Neural progenitor cell (in vitro differentiated cells): Measurements from ENCODE around the gene LARGE1. TPM values are rescaled to one million over a fixed set of nuclear protein-coding genes. Genes with fewer than 3 reads are reported as not detected.

Experiments
- DNase-seq: peaks from one replicate; pipeline ENCODE4 v3.0.0-alpha.2; 2016; ENCODE audit warnings: low spot score
- H2AFZ ChIP-seq: fragments of 200-600 bp; sonication (generic); replicated peaks from 2 replicates; pipeline ENCODE4 v1.6.1; 2016; ENCODE audit warnings: antibody characterized with exemption
- H3F3A ChIP-seq: fragments of 200-600 bp; sonication (generic); 2 replicates; pipeline ENCODE4 v1.6.1; 2016; ENCODE audit warnings: antibody characterized with exemption, low read depth
- H3K27ac ChIP-seq: fragments of 200-600 bp; sonication (generic); 2 replicates; pipeline ENCODE4 v1.5.1; 2016; ENCODE audit warnings: mild to moderate bottlenecking
- H3K27me3 ChIP-seq: fragments of 200-600 bp; sonication (generic); 2 replicates; pipeline ENCODE4 v1.6.1; 2016; ENCODE audit warnings: mild to moderate bottlenecking, moderate library complexity
- H3K36me3 ChIP-seq: fragments of 200-600 bp; sonication (generic); 2 replicates; pipeline ENCODE4 v1.5.1; 2016
- H3K4me1 ChIP-seq: fragments of 200-600 bp; sonication (generic); 2 replicates; pipeline ENCODE4 v1.6.1; 2016; ENCODE audit warnings: mixed run types
- H3K4me2 ChIP-seq: fragments of 200-600 bp; sonication (generic); 2 replicates; pipeline ENCODE4 v1.6.1; 2016
- H3K4me3 ChIP-seq: fragments of 200-600 bp; sonication (generic); 2 replicates; pipeline ENCODE4 v1.5.1; 2016
- H3K79me2 ChIP-seq: fragments of 200-600 bp; sonication (generic); 2 replicates; pipeline ENCODE4 v1.6.1; 2016; ENCODE audit warnings: low read depth
- H3K9ac ChIP-seq: fragments of 200-600 bp; sonication (generic); 2 replicates; pipeline ENCODE4 v1.6.1; 2016
- H3K9me3 ChIP-seq: fragments of 200-600 bp; sonication (generic); 2 replicates; pipeline ENCODE4 v1.5.1; 2016; ENCODE audit warnings: low read depth
- H4K20me1 ChIP-seq: fragments of 200-600 bp; sonication (generic); 2 replicates; pipeline ENCODE4 v1.6.1; 2016; ENCODE audit warnings: low read depth
- H3K27ac Mint-ChIP-seq: 3 replicates; pipeline ENCODE4 v1.8.0; 2021; ENCODE audit warnings: mixed read lengths
- H3K27me3 Mint-ChIP-seq: 2 replicates; pipeline ENCODE4 v1.8.0; 2022; ENCODE audit warnings: low read depth, mild to moderate bottlenecking, inconsistent platforms, moderate library complexity, mixed read lengths; ENCODE audit not compliant: insufficient read depth
- H3K36me3 Mint-ChIP-seq: 3 replicates; pipeline ENCODE4 v1.8.0; 2021; ENCODE audit warnings: mixed read lengths
- H3K4me1 Mint-ChIP-seq: 3 replicates; pipeline ENCODE4 v1.8.0; 2021; ENCODE audit warnings: mixed read lengths
- H3K4me3 Mint-ChIP-seq: 3 replicates; pipeline ENCODE4 v1.8.0; 2021; ENCODE audit warnings: mild to moderate bottlenecking, moderate library complexity, mixed read lengths
- H3K9me3 Mint-ChIP-seq: 3 replicates; pipeline ENCODE4 v1.8.0; 2020; ENCODE audit warnings: mixed read lengths
- CTCF ChIP-seq: fragments of 200-600 bp; sonication (generic); IDR thresholded peaks from 2 replicates; pipeline ENCODE4 v1.5.1; 2017; ENCODE audit warnings: antibody characterized with exemption, mild to moderate bottlenecking
- EZH2 ChIP-seq: fragments of 200-600 bp; sonication (generic); IDR thresholded peaks from 2 replicates; pipeline ENCODE4 v1.6.1; 2017; ENCODE audit warnings: antibody characterized with exemption, mild to moderate bottlenecking, moderate library complexity
- EZH2phosphoT487 ChIP-seq: fragments of 200-600 bp; sonication (generic); IDR thresholded peaks from 2 replicates; pipeline ENCODE4 v1.6.1; 2017; ENCODE audit warnings: antibody characterized with exemption
- total RNA-seq: library from RNA; depleted of rRNA; stranded (reverse); fragments of >200 nt; gene quantifications from 2 replicates; pipeline ENCODE4 v1.2.3, GENCODE V29; 2015; ENCODE audit warnings: low replicate concordance

LARGE1 gene
- total RNA-seq, 1 donor from 2014 or later = 24.9 TPM

GRCh38 chr22:33472462-33473344 is 447.6 kb downstream of the LARGE1 start:
- H3K9me3 ChIP-seq = no peaks in the 10 kb centered on the region
- H3K27ac ChIP-seq = no peak overlapping the region
- H3K27me3 ChIP-seq = no peaks in the 10 kb centered on the region
- H3K4me1 ChIP-seq = peaks cover 24% of the 10 kb centered on the region
- TF ChIP-seq EZH2phosphoT487 = no peak
- no peak for TF ChIP-seq CTCF
- H3K79me2 ChIP-seq = no peaks in the 10 kb centered on the region
- Mint-ChIP-seq H3K4me3 (no peak overlapping the region), H3K36me3 (no peaks in the 10 kb centered on the region), H3K27me3 (peaks cover 2% of the 10 kb centered on the region), H3K4me1 (peaks cover 27% of the 10 kb centered on the region), H3K27ac (no peak overlapping the region), H3K9me3 (no peaks in the 10 kb centered on the region)
- H3K4me3 ChIP-seq = no peak overlapping the region
- H2AFZ ChIP-seq = no peak overlapping the region
- no peak overlapping the region for H3K9ac ChIP-seq
- H3F3A ChIP-seq = peaks cover 10% of the 10 kb centered on the region
- no peak for DNase-seq
- H3K4me2 ChIP-seq = peak overlapping the region; percentile 8
- H4K20me1 ChIP-seq = peaks cover 7% of the 10 kb centered on the region
- H3K36me3 ChIP-seq = no peaks in the 10 kb centered on the region

GRCh38 chr22:33470456-33470855 is 449.8 kb downstream of the LARGE1 start:
- H3K27ac ChIP-seq = no peak overlapping the region
- H3K36me3 Mint-ChIP-seq = no peaks in the 10 kb centered on the region
- H3K4me1 ChIP-seq = peaks cover 10% of the 10 kb centered on the region
- H3K27me3 ChIP-seq = no peaks in the 10 kb centered on the region
- no peak overlapping the region for H3K4me3 ChIP-seq
- TF ChIP-seq CTCF (no peak), EZH2 (no peak)
- no peaks in the 10 kb centered on the region for H3K36me3 ChIP-seq
- H3K9me3 Mint-ChIP-seq = no peaks in the 10 kb centered on the region
- no peak overlapping the region for H2AFZ ChIP-seq
- H3K9ac ChIP-seq = no peak overlapping the region
- no peaks in the 10 kb centered on the region for H3K9me3 ChIP-seq
- H3K4me3 Mint-ChIP-seq = no peak overlapping the region
- H3F3A ChIP-seq = peaks cover 10% of the 10 kb centered on the region
- H3K79me2 ChIP-seq = no peaks in the 10 kb centered on the region
- H3K27ac Mint-ChIP-seq = peak overlapping the region; percentile 6
- no peak overlapping the region for H3K4me2 ChIP-seq
- no peaks in the 10 kb centered on the region for H4K20me1 ChIP-seq
- DNase-seq = no peak
- peaks cover 4% of the 10 kb centered on the region for H3K27me3 Mint-ChIP-seq
- peaks cover 9% of the 10 kb centered on the region for H3K4me1 Mint-ChIP-seq

- Histone ChIP-seq H3K27me3 (no peaks in the 10 kb centered on the region), H3K4me2 (no peak overlapping the region), H3K4me1 (peaks cover 10% of the 10 kb centered on the region), H3K79me2 (no peaks in the 10 kb centered on the region), H2AFZ (no peak overlapping the region), H3K27ac (no peak overlapping the region), H3K36me3 (no peaks in the 10 kb centered on the region), H3K9ac (no peak overlapping the region), H3K9me3 (peaks cover 7% of the 10 kb centered on the region), H3F3A (peaks cover 8% of the 10 kb centered on the region), H3K4me3 (no peak overlapping the region), H4K20me1 (no peaks in the 10 kb centered on the region)
- Mint-ChIP-seq H3K4me1 (peaks cover 7% of the 10 kb centered on the region), H3K4me3 (no peak overlapping the region), H3K27ac (no peak overlapping the region), H3K9me3 (peaks cover 2% of the 10 kb centered on the region), H3K27me3 (peaks cover 4% of the 10 kb centered on the region), H3K36me3 (no peaks in the 10 kb centered on the region)
- TF ChIP-seq CTCF = peak; percentile 34
- no peak for TF ChIP-seq EZH2
- no peak for DNase-seq
These were observed 452.6 kb downstream of the LARGE1 start for GRCh38 chr22:33467620-33468095.
